Endothelial cell (in vitro differentiated cells): ENCODE results near the gene CCDC85B. TPM values are rescaled to one million over a fixed set of nuclear protein-coding genes. Genes with fewer than 3 reads are reported as not detected.

Source experiments
- DNase-seq: peaks from one replicate; pipeline ENCODE4 v3.0.0; 2021; ENCODE audit warnings: low spot score
- H3K27ac Mint-ChIP-seq: one replicate; pipeline ENCODE4 v1.8.0; 2021; ENCODE audit warnings: mixed read lengths, inconsistent platforms; ENCODE audit not compliant: unreplicated experiment
- H3K27me3 Mint-ChIP-seq: one replicate; pipeline ENCODE4 v1.8.0; 2021; ENCODE audit warnings: mild to moderate bottlenecking, moderate library complexity, mixed read lengths, inconsistent platforms; ENCODE audit not compliant: unreplicated experiment
- H3K36me3 Mint-ChIP-seq: one replicate; pipeline ENCODE4 v1.8.0; 2021; ENCODE audit warnings: mild to moderate bottlenecking, low read depth, mixed read lengths, inconsistent platforms; ENCODE audit not compliant: unreplicated experiment
- H3K4me1 Mint-ChIP-seq: one replicate; pipeline ENCODE4 v1.8.0; 2021; ENCODE audit warnings: mild to moderate bottlenecking, mixed read lengths, inconsistent platforms; ENCODE audit not compliant: unreplicated experiment
- H3K4me3 Mint-ChIP-seq: one replicate; pipeline ENCODE4 v1.8.0; 2021; ENCODE audit warnings: mild to moderate bottlenecking, mixed read lengths, inconsistent platforms; ENCODE audit not compliant: unreplicated experiment
- H3K9me3 Mint-ChIP-seq: one replicate; pipeline ENCODE4 v1.8.0; 2021; ENCODE audit warnings: mixed read lengths, inconsistent platforms; ENCODE audit not compliant: unreplicated experiment
- total RNA-seq: library from RNA; stranded (reverse); fragmentation: NEBNext Ultra II Directional; extraction: Animal tissue kit (Norgen Biotek cat#: 25700); gene quantifications from one replicate; pipeline ENCODE4 v1.2.1, GENCODE V29; 2021; ENCODE audit not compliant: unreplicated experiment
- TF ChIP-seq, protein P1 (sequence below): fragments of 200-600 bp; sonication (generic); IDR thresholded peaks from one replicate; pipeline ENCODE4 v1.5.0; 2021; ENCODE audit warnings: antibody characterized with exemption; ENCODE audit not compliant: unreplicated experiment

Gene CCDC85B
- total RNA-seq, 1 donor from 2014 or later, result 90.7 TPM

DNA sequence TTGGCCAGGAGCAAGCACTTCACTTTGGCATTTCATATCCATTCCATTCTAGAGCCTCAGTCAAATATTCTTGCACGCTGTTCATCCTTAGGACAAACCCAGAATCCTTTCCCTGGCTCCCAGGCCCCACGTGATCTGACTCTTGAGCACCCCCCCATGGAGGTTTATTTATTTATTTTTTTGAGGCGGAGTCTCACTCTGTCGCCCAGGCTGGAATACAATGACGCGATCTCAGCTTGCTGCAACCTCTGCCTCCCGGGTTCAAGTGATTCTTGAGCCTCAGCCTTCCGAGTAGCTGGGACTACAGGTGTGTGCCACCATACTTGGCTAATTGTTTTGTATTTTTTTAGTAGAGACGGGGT lies 42.1 kb downstream of the CCDC85B start:
- H3K27me3 Mint-ChIP-seq, result peaks cover 2% of the 10 kb centered on the region
- no peak overlapping the region for H3K4me3 Mint-ChIP-seq
- H3K4me1 Mint-ChIP-seq, result peaks cover 4% of the 10 kb centered on the region
- H3K9me3 Mint-ChIP-seq, result no peaks in the 10 kb centered on the region
- TF ChIP-seq, protein P1, sequence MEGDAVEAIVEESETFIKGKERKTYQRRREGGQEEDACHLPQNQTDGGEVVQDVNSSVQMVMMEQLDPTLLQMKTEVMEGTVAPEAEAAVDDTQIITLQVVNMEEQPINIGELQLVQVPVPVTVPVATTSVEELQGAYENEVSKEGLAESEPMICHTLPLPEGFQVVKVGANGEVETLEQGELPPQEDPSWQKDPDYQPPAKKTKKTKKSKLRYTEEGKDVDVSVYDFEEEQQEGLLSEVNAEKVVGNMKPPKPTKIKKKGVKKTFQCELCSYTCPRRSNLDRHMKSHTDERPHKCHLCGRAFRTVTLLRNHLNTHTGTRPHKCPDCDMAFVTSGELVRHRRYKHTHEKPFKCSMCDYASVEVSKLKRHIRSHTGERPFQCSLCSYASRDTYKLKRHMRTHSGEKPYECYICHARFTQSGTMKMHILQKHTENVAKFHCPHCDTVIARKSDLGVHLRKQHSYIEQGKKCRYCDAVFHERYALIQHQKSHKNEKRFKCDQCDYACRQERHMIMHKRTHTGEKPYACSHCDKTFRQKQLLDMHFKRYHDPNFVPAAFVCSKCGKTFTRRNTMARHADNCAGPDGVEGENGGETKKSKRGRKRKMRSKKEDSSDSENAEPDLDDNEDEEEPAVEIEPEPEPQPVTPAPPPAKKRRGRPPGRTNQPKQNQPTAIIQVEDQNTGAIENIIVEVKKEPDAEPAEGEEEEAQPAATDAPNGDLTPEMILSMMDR, result peak; percentile 33
- no peak for DNase-seq
- H3K27ac Mint-ChIP-seq, result no peak overlapping the region
- H3K36me3 Mint-ChIP-seq, result no peaks in the 10 kb centered on the region

DNA sequence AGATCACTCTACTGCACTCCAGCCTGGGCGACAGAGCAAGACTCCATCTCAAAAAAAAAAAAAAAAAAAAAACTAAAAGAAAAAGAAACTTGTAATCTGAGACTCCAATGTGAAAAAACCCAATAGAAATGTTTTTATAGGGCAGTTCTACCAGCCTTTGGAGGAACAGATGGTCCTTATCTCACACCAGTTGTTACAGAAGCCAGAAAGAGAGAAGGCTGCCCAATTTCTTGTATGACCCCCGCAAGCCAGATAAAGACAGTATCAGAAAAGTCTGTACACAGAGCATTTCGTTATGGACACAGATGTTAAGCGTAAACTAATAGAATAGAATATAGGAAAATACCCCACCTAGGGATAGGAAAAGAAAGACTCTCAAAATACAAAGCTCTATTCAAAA lies 43.5 kb downstream of the CCDC85B start:
- TF ChIP-seq, protein P1, result no peak
- Mint-ChIP-seq H3K4me3 (no peak overlapping the region), H3K27ac (no peak overlapping the region), H3K27me3 (peaks cover 2% of the 10 kb centered on the region), H3K9me3 (no peaks in the 10 kb centered on the region), H3K36me3 (no peaks in the 10 kb centered on the region), H3K4me1 (no peaks in the 10 kb centered on the region)
- no peak for DNase-seq

DNA sequence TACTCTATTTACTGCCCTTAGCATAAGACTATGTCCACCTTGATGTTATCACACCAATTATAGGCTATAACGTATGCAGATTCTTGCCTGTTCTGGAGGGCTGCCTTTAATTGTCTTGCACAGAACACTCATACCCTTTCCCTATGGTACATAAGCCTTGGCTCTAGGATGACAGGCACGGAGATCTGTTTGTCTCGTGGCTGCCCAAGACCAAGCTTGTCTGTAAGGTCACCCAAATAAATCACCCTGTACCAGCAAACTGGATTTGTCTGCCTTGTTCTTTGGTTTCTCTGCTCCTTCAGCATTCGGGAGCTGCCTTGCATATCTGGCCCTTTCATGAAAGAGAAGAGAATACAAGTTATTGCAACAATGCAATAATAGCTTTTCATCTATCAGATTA lies 47.3 kb downstream of the CCDC85B start:
- no peaks in the 10 kb centered on the region for H3K4me1 Mint-ChIP-seq
- no peak for DNase-seq
- no peak overlapping the region for H3K4me3 Mint-ChIP-seq
- peaks cover 7% of the 10 kb centered on the region for H3K27me3 Mint-ChIP-seq
- H3K36me3 Mint-ChIP-seq, result no peaks in the 10 kb centered on the region
- H3K9me3 Mint-ChIP-seq, result no peaks in the 10 kb centered on the region
- no peak overlapping the region for H3K27ac Mint-ChIP-seq
- TF ChIP-seq, protein P1, result no peak

Other genes with a start within 250 kb of the CCDC85B start
- 62.6 TPM for gene RELA, start 227.8 kb upstream of the CCDC85B start, total RNA-seq
- 28.2 TPM for gene KAT5, start 178.4 kb upstream of the CCDC85B start, total RNA-seq
- 38.6 TPM for gene RNASEH2C, start 169.9 kb upstream of the CCDC85B start, total RNA-seq
- 3.4 TPM for gene AP5B1, start 109.7 kb upstream of the CCDC85B start, total RNA-seq
- not detected for gene OVOL1, start 103.6 kb upstream of the CCDC85B start, total RNA-seq
- gene SNX32, start 56.7 kb upstream of the CCDC85B start, total RNA-seq, result 1.2 TPM
- 1,740 TPM for gene CFL1, start 32.5 kb upstream of the CCDC85B start, total RNA-seq
- 73.8 TPM for gene MUS81, start 30.2 kb upstream of the CCDC85B start, total RNA-seq
- gene EFEMP2, start 17.9 kb upstream of the CCDC85B start, total RNA-seq, result 248 TPM
- not detected for gene CTSW, start 10.8 kb upstream of the CCDC85B start, total RNA-seq
- 75.6 TPM for gene FIBP, start 2.2 kb upstream of the CCDC85B start, total RNA-seq
- gene FOSL1, start 9.7 kb downstream of the CCDC85B start, total RNA-seq, result 1.3 TPM
- 31.1 TPM for gene C11orf68, start 28.4 kb downstream of the CCDC85B start, total RNA-seq
- gene DRAP1, start 28.8 kb downstream of the CCDC85B start, total RNA-seq, result 79.6 TPM
- gene TSGA10IP, start 54.8 kb downstream of the CCDC85B start, total RNA-seq, result not detected
- 46.5 TPM for gene SART1, start 71.1 kb downstream of the CCDC85B start, total RNA-seq
- 34.9 TPM for gene EIF1AD, start 111.5 kb downstream of the CCDC85B start, total RNA-seq
- 163 TPM for gene BANF1, start 111.8 kb downstream of the CCDC85B start, total RNA-seq
- not detected for gene CST6, start 121.3 kb downstream of the CCDC85B start, total RNA-seq
- not detected for gene CATSPER1, start 135.8 kb downstream of the CCDC85B start, total RNA-seq
- gene GAL3ST3, start 158.5 kb downstream of the CCDC85B start, total RNA-seq, result 0.87 TPM
- gene SF3B2, start 161.7 kb downstream of the CCDC85B start, total RNA-seq, result 174 TPM
- gene PACS1, start 179.6 kb downstream of the CCDC85B start, total RNA-seq, result 114 TPM